Naive thymus-derived CD4-positive, alpha-beta T cell (primary cell): ENCODE measurements around the gene CRYBA1. TPM values are rescaled to one million over a fixed set of nuclear protein-coding genes. Genes with fewer than 3 reads are reported as not detected.

Experiments used
- ATAC-seq: fragments of 150-1000 bp; cut with Tn5 transposase; 2 replicates; pipeline ENCODE4 v1.10.0; 2021; ENCODE audit warnings: mild to moderate bottlenecking, moderate library complexity
- CTCF ChIA-PET: fragments of 350-600 bp; sonication (Branson Sonifier 250); formaldehyde crosslinking; loops from one replicate; lab custom pipeline; 2021; ENCODE audit warnings: antibody characterized with exemption; lab: Charles Lee
- POLR2A ChIA-PET: fragments of 350-600 bp; sonication (Branson Sonifier 250); formaldehyde crosslinking; loops from one replicate; lab custom pipeline; 2021; ENCODE audit warnings: antibody characterized with exemption, inconsistent platforms; lab: Charles Lee
- DNase-seq, 9 donors: peaks; one replicate each; pipeline versions ENCODE4 v3.0.0 to v3.0.0-alpha.2; 2020 to 2022; ENCODE audit warnings: mixed read lengths in 1 of 9
- H3K27ac ChIP-seq: one replicate; pipeline ENCODE4 v1.7.0; 2013; ENCODE audit warnings: mild to moderate bottlenecking, low read depth, low read length, moderate library complexity
- H3K27me3 ChIP-seq, 2 donors: one replicate each; pipeline ENCODE4 v1.7.0; 2013; ENCODE audit warnings: low read length in 2 of 2, mild to moderate bottlenecking in 2 of 2, moderate library complexity in 2 of 2; ENCODE audit not compliant: control insufficient read depth in 2 of 2, insufficient read depth in 2 of 2
- H3K36me3 ChIP-seq, 3 experiments: 1 replicate in 2 of 3; 2 replicates in 1 of 3; pipeline ENCODE4 v1.7.0; 2013; ENCODE audit warnings: low read length in 3 of 3, mild to moderate bottlenecking in 3 of 3, moderate library complexity in 1 of 3; ENCODE audit not compliant: insufficient read depth in 3 of 3, control insufficient read depth in 2 of 3
- H3K4me1 ChIP-seq, 2 donors: one replicate each; pipeline ENCODE4 v1.7.0; 2013; ENCODE audit warnings: low read length in 2 of 2, mild to moderate bottlenecking in 2 of 2, moderate library complexity in 1 of 2; ENCODE audit not compliant: control insufficient read depth in 2 of 2, insufficient read depth in 2 of 2
- H3K4me3 ChIP-seq: 2 replicates; pipeline ENCODE4 v1.7.0; 2013; ENCODE audit warnings: mild to moderate bottlenecking, low read length
- H3K9me3 ChIP-seq, 3 experiments: 1 replicate in 2 of 3; 2 replicates in 1 of 3; pipeline ENCODE4 v1.7.0; 2013; ENCODE audit warnings: low read length in 3 of 3; ENCODE audit not compliant: control insufficient read depth in 2 of 3
- H3K27ac Mint-ChIP-seq, 9 donors: one replicate each; pipeline ENCODE4 v1.8.0; 2020 to 2022; ENCODE audit warnings: mixed read lengths in 9 of 9, mild to moderate bottlenecking in 8 of 9, moderate library complexity in 5 of 9, inconsistent platforms in 2 of 9
- H3K27me3 Mint-ChIP-seq, 5 donors: one replicate each; pipeline ENCODE4 v1.8.0; 2021 to 2022; ENCODE audit warnings: mixed read lengths in 5 of 5, mild to moderate bottlenecking in 1 of 5
- H3K36me3 Mint-ChIP-seq, 5 donors: one replicate each; pipeline ENCODE4 v1.8.0; 2020 to 2022; ENCODE audit warnings: mixed read lengths in 5 of 5, mild to moderate bottlenecking in 3 of 5, inconsistent platforms in 1 of 5
- H3K4me1 Mint-ChIP-seq, 7 donors: one replicate each; pipeline ENCODE4 v1.8.0; 2020 to 2022; ENCODE audit warnings: mixed read lengths in 7 of 7, mild to moderate bottlenecking in 3 of 7, inconsistent platforms in 1 of 7
- H3K4me3 Mint-ChIP-seq, 10 donors: one replicate each; pipeline ENCODE4 v1.8.0; 2020 to 2022; ENCODE audit warnings: mild to moderate bottlenecking in 10 of 10, mixed read lengths in 10 of 10, moderate library complexity in 6 of 10, inconsistent platforms in 2 of 10
- H3K9me3 Mint-ChIP-seq, 11 donors: one replicate each; pipeline ENCODE4 v1.8.0; 2020 to 2022; ENCODE audit warnings: mixed read lengths in 11 of 11, mild to moderate bottlenecking in 4 of 11, inconsistent platforms in 1 of 11, moderate library complexity in 1 of 11
- intact Hi-C, 2 donors: fragments of 100-400 bp; cut with micrococcal nuclease; formaldehyde crosslinking; loops; one replicate each; pipeline ENCODE4 v1.15.1; 2023
- polyA plus RNA-seq, 2 donors: library from polyadenylated mRNA; unstranded; fragments of 300-500 nt; fragmentation: Illumina TruSeq; gene quantifications; one replicate each; pipeline ENCODE4 v1.2.3, GENCODE V29; 2021
- total RNA-seq, 6 experiments: library from RNA in 5 of 6; stranded (reverse) in 5 of 6; gene quantifications; 1 replicate in 5 of 6; 2 replicates in 1 of 6; pipeline ENCODE4 v1.2.3 and lab custom pipeline; 2021 to 2026

CRYBA1 gene
- total and polyA plus RNA-seq, 7 experiments from 2014 or later, result not detected

GRCh38 chr17:29292992-29293889 is 46.6 kb downstream of the CRYBA1 start:
- peaks cover 0 to 7% (median 0%) of the 10 kb centered on the region in 11 donors for H3K9me3 Mint-ChIP-seq
- peak overlapping the region; percentile 97 to 100 (median 99) for H3K27ac Mint-ChIP-seq
- peaks cover 0 to 28% (median 5%) of the 10 kb centered on the region in 5 donors for H3K36me3 Mint-ChIP-seq
- H3K4me1 Mint-ChIP-seq, result peaks cover 30 to 53% (median 49%) of the 10 kb centered on the region in 7 donors
- H3K4me3 Mint-ChIP-seq, result peak overlapping the region; percentile 99 to 100 (median 100)
- Histone ChIP-seq H3K4me1 (peaks cover 36 to 44% of the 10 kb centered on the region in 2 donors), H3K9me3 (no peaks in the 10 kb centered on the region), H3K36me3 (peaks cover 0 to 15% (median 0%) of the 10 kb centered on the region in 3 experiments), H3K27ac (peak overlapping the region; percentile 90), H3K4me3 (peak overlapping the region; percentile 98), H3K27me3 (no peaks in the 10 kb centered on the region)
- H3K27me3 Mint-ChIP-seq, result peaks cover 0 to 4% (median 0%) of the 10 kb centered on the region in 5 donors
- POLR2A ChIA-PET, result interaction anchor here (0.9 to 1.6 kb wide), 16 partner anchors 8 to 722 kb away, joined by 3 to 13 read pairs (median 5); partner anchors contain the start of genes BLTP2 and PIGS
- peak; percentile 30 to 72 (median 48) for DNase-seq
- ATAC-seq, result peak; percentile 29
- CTCF ChIA-PET, result interaction anchor here (1.0 to 1.3 kb wide), 5 partner anchors 13 to 591 kb away, joined by 3 to 5 read pairs (median 4); no protein-coding TSS in a partner anchor
- intact Hi-C loops, result loop anchor here (2.0 to 10.0 kb wide), 6 partner anchors 144 to 631 kb away; partner anchors contain the start of genes ABHD15 (in 1 of the 2), NEK8 (in 1 of the 2), SDF2 (in 1 of the 2) and SUPT6H (in 1 of the 2)

GRCh38 chr17:29293890-29294579 is 47.4 kb downstream of the CRYBA1 start, which contains the start of gene NUFIP2:
TSS of gene NUFIP2 (minus strand) at chr17:29294148. CDS start at chr17:29294059, 89 bp downstream.
- Mint-ChIP-seq H3K27ac (peak within 1 kb of the TSS; percentile 97 to 100 (median 99)), H3K27me3 (peaks cover 0 to 4% (median 0%) of the 10 kb centered on the region in 5 donors), H3K4me3 (peak within 1 kb of the TSS; percentile 99 to 100 (median 100)), H3K36me3 (peaks cover 0 to 24% (median 5%) of the 10 kb centered on the region in 5 donors), H3K9me3 (peaks cover 0 to 7% (median 0%) of the 10 kb centered on the region in 11 donors), H3K4me1 (peaks cover 26 to 45% (median 41%) of the 10 kb centered on the region in 7 donors)
- H3K27me3 ChIP-seq, result no peaks in the 10 kb centered on the region
- peak within 1 kb of the TSS; percentile 90 for H3K27ac ChIP-seq
- peaks cover 0 to 15% (median 0%) of the 10 kb centered on the region in 3 experiments for H3K36me3 ChIP-seq
- DNase-seq, result peak; percentile 93 to 99 (median 98)
- ATAC-seq, result peak; percentile 93
- CTCF ChIA-PET, result interaction anchor here (0.7 to 1.3 kb wide), 6 partner anchors 12 to 592 kb away, joined by 3 to 5 read pairs (median 4); no protein-coding TSS in a partner anchor
- peaks cover 28 to 36% of the 10 kb centered on the region in 2 donors for H3K4me1 ChIP-seq
- H3K9me3 ChIP-seq, result no peaks in the 10 kb centered on the region
- POLR2A ChIA-PET, result interaction anchor here (0.6 to 1.6 kb wide), 22 partner anchors 9 to 723 kb away, joined by 3 to 13 read pairs (median 4); partner anchors contain the start of genes BLTP2, PIGS and RPL23A
- peak within 1 kb of the TSS; percentile 98 for H3K4me3 ChIP-seq
- intact Hi-C loops, result loop anchor here (1.0 to 10.0 kb wide), 18 partner anchors 77 to 1531 kb away; partner anchors contain the start of genes ABHD15 (in 2 of the 2), TAOK1 (in 2 of the 2), CRLF3 (in 1 of the 2) and MYO18A (in 1 of the 2)

GRCh38 chr17:29294580-29294900 is 47.9 kb downstream of the CRYBA1 start:
- Mint-ChIP-seq H3K27ac (peak overlapping the region; percentile 97 to 100 (median 99)), H3K9me3 (peaks cover 0 to 7% (median 0%) of the 10 kb centered on the region in 11 donors), H3K36me3 (peaks cover 0 to 22% (median 3%) of the 10 kb centered on the region in 5 donors), H3K27me3 (peaks cover 0 to 4% (median 0%) of the 10 kb centered on the region in 5 donors), H3K4me1 (peaks cover 22 to 40% (median 36%) of the 10 kb centered on the region in 7 donors), H3K4me3 (peak overlapping the region; percentile 99 to 100 (median 100))
- POLR2A ChIA-PET, result interaction anchor here (0.6 to 1.6 kb wide), 22 partner anchors 9 to 724 kb away, joined by 3 to 13 read pairs (median 4); partner anchors contain the start of genes BLTP2, PIGS and RPL23A
- Histone ChIP-seq H3K9me3 (no peaks in the 10 kb centered on the region), H3K36me3 (peaks cover 0 to 15% (median 0%) of the 10 kb centered on the region in 3 experiments), H3K4me3 (peak overlapping the region; percentile 98), H3K27ac (peak overlapping the region; percentile 90), H3K27me3 (no peaks in the 10 kb centered on the region), H3K4me1 (peaks cover 24 to 31% of the 10 kb centered on the region in 2 donors)
- CTCF ChIA-PET, result interaction anchor here (0.7 to 1.3 kb wide), 5 partner anchors 14 to 592 kb away, joined by 3 to 4 read pairs (median 3); no protein-coding TSS in a partner anchor
- DNase-seq (no peak), ATAC-seq (no peak)
- intact Hi-C loops, result loop anchor here (1.0 to 10.0 kb wide), 16 partner anchors 76 to 1530 kb away; partner anchors contain the start of genes ABHD15 (in 2 of the 2), TAOK1 (in 2 of the 2), CRLF3 (in 1 of the 2) and MYO18A (in 1 of the 2)

GRCh38 chr17:29295420-29295819 is 48.8 kb downstream of the CRYBA1 start:
- ChIA-PET CTCF (no interaction called here), POLR2A (interaction anchor here (1.2 kb wide), 1 partner anchor 9 kb away, joined by 3 read pairs; no protein-coding TSS in a partner anchor)

GRCh38 chr17:29299031-29299430 is 52.4 kb downstream of the CRYBA1 start:
- Histone ChIP-seq H3K4me3 (no peak overlapping the region), H3K36me3 (no peaks in the 10 kb centered on the region), H3K9me3 (no peaks in the 10 kb centered on the region), H3K4me1 (peaks cover 0 to 7% of the 10 kb centered on the region in 2 donors), H3K27ac (no peak overlapping the region), H3K27me3 (no peaks in the 10 kb centered on the region)
- ChIA-PET CTCF (interaction anchor here (0.6 kb wide), 1 partner anchor 42 kb away, joined by 4 read pairs; no protein-coding TSS in a partner anchor), POLR2A (no interaction called here)
- DNase-seq (no peak), ATAC-seq (no peak)
- peaks cover 0 to 2% (median 0%) of the 10 kb centered on the region in 11 donors for H3K9me3 Mint-ChIP-seq
- H3K27me3 Mint-ChIP-seq, result peaks cover 0 to 6% (median 0%) of the 10 kb centered on the region in 5 donors
- H3K36me3 Mint-ChIP-seq, result peaks cover 0 to 1% (median 0%) of the 10 kb centered on the region in 5 donors
- peaks cover 4 to 18% (median 12%) of the 10 kb centered on the region in 7 donors for H3K4me1 Mint-ChIP-seq
- intact Hi-C loops, result loop anchor here in 1 of 2 donors (10.0 kb wide), 1 partner anchor 466 kb away; no protein-coding TSS in a partner anchor
- H3K4me3 Mint-ChIP-seq, result no peak overlapping the region
- H3K27ac Mint-ChIP-seq, result no peak overlapping the region

More at GRCh38 chr17:29295420-29295819, 48.8 kb downstream of the CRYBA1 start:
- Mint-ChIP-seq H3K4me1 (peaks cover 16 to 33% (median 29%) of the 10 kb centered on the region in 7 donors), H3K4me3 (peak overlapping the region in 9 of 10 donors; percentile 39 to 100 (median 54)), H3K36me3 (peaks cover 0 to 18% (median 3%) of the 10 kb centered on the region in 5 donors), H3K27ac (peak overlapping the region; percentile 27 to 99 (median 87)), H3K9me3 (peaks cover 0 to 7% (median 0%) of the 10 kb centered on the region in 11 donors), H3K27me3 (peaks cover 0 to 4% (median 0%) of the 10 kb centered on the region in 5 donors)
- ATAC-seq (no peak), DNase-seq (no peak)
- intact Hi-C loops, result loop anchor here (2.0 to 10.0 kb wide), 4 partner anchors 75 to 1529 kb away; partner anchors contain the start of gene CRLF3 (in 1 of the 2)
- Histone ChIP-seq H3K4me1 (peaks cover 15 to 23% of the 10 kb centered on the region in 2 donors), H3K36me3 (peaks cover 0 to 10% (median 0%) of the 10 kb centered on the region in 3 experiments), H3K4me3 (no peak overlapping the region), H3K9me3 (no peaks in the 10 kb centered on the region), H3K27ac (peak overlapping the region; percentile 22), H3K27me3 (no peaks in the 10 kb centered on the region)
